ENCODE data around the gene CDKN2D. TPM values are rescaled to one million over a fixed set of nuclear protein-coding genes. Genes with fewer than 3 reads are reported as not detected.

CDKN2D gene
- total RNA-seq, 1 experiment from 2014 or later: 13.8 TPM

- DNase-seq (ENCODE audit: low read depth, low spot score): peak; percentile 87
- Histone ChIP-seq H3K9ac (ENCODE audit: low read length) (no peak overlapping the region), H3K4me1 (ENCODE audit: control insufficient read depth in 1 of 2, insufficient read depth in 2 of 2, low read length in 2 of 2) (peaks cover 8 to 20% of the 10 kb centered on the region in 2 experiments; a peak in 3 of 4 replicates), H3K36me3 (ENCODE audit: control insufficient read depth in 1 of 2, insufficient read depth in 2 of 2, low read length in 2 of 2) (peaks cover 9 to 14% of the 10 kb centered on the region in 2 experiments; a peak in 3 of 4 replicates), H3K27me3 (ENCODE audit: insufficient read depth, low read length) (no peaks in the 10 kb centered on the region), H3K79me2 (ENCODE audit: insufficient read depth, low read length) (no peaks in the 10 kb centered on the region; the same call in 1 of the 2 replicates), H3K9me2 (ENCODE audit: insufficient read depth) (no peaks in the 10 kb centered on the region), H4K20me1 (ENCODE audit: insufficient read depth) (no peaks in the 10 kb centered on the region), H3K4me2 (ENCODE audit: low read length) (no peak overlapping the region), H3K4me3 (replicated peaks in 1 of 2; ENCODE audit: low read depth in 1 of 2, low read length in 2 of 2) (no peak overlapping the region), H3K27ac (ENCODE audit: low read depth, low read length) (no peak overlapping the region; the same call in 1 of the 2 replicates), H3K9me3 (ENCODE audit: control insufficient read depth in 1 of 2, insufficient read depth in 1 of 2, low read depth in 1 of 2, low read length in 2 of 2) (no peaks in the 10 kb centered on the region), H2AFZ (ENCODE audit: low read depth, low read length, poor library complexity, severe bottlenecking) (no peak overlapping the region)
- ATAC-seq: peak; percentile 82
- TF ChIP-seq YY1 (IDR thresholded peaks at IDR 0.05; ENCODE audit: extremely low read depth, insufficient replicate concordance, low read depth, low read length): peak; percentile 48
- TF ChIP-seq EZH2 (IDR thresholded peaks at IDR 0.05): no peak
- peak; percentile 97 for TF ChIP-seq RAD21 (IDR thresholded peaks at IDR 0.05; ENCODE audit: low read depth)
- peak; percentile 98 to 99 (median 99) for TF ChIP-seq CTCF (IDR thresholded peaks at IDR 0.05 in 2 of 3, conservative IDR thresholded peaks at IDR 0.05 in 1 of 3; ENCODE audit: borderline replicate concordance in 1 of 3, insufficient read depth in 1 of 3, low read depth in 2 of 3, low read length in 2 of 3)
- RAD21 ChIA-PET (ENCODE audit: low non-redundant PET in 1 of 2, low total read pairs in 2 of 2, uncharacterized antibody in 2 of 2, unreplicated experiment in 2 of 2): interaction anchor here (1.5 to 3.5 kb wide), 4 partner anchors 63 to 119 kb away, joined by 5 to 31 read pairs (median 16); no protein-coding TSS in a partner anchor
- CTCF ChIA-PET: interaction anchor here (0.9 to 3.0 kb wide), 11 partner anchors 9 to 136 kb away, joined by 3 to 114 read pairs (median 4); partner anchors contain the start of genes CDKN2D, DNM2 and QTRT1
- POLR2A ChIA-PET: interaction anchor here (1.4 kb wide), 1 partner anchor 64 kb away, joined by 5 read pairs; no protein-coding TSS in a partner anchor
- intact Hi-C loops (cut with micrococcal nuclease): loop anchor here (1.0 to 5.0 kb wide), 3 partner anchors 46 to 120 kb away; partner anchors contain the start of genes QTRT1 and SLC44A2
- no TSS peak for BruUV-seq (replicated peaks)
These were observed 12.3 kb upstream of the CDKN2D start for GRCh38 chr19:10580979-10581631.

Data from HCT116 (cell line).